ENCODE data around the gene CYREN.

DNA sequence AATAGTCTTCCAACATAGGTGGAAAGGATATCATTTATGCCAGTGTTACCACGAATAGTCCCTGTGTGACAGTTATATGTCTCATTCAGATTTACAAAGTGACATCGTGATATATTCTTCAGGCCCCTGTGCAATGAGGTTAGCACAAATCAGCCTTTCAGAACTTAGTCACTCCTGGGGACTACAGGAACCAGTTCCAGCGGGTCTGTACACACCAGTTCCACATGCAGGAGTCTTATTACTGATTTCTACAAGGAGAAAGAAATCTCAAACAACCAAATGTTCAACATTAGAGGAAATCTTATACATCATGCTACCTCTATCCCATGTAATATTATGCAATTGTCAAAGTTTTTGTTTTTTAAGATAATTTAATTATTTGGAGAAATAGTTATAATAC lies 45.2 kb upstream of the CYREN start:
- TF ChIP-seq, protein P1, sequence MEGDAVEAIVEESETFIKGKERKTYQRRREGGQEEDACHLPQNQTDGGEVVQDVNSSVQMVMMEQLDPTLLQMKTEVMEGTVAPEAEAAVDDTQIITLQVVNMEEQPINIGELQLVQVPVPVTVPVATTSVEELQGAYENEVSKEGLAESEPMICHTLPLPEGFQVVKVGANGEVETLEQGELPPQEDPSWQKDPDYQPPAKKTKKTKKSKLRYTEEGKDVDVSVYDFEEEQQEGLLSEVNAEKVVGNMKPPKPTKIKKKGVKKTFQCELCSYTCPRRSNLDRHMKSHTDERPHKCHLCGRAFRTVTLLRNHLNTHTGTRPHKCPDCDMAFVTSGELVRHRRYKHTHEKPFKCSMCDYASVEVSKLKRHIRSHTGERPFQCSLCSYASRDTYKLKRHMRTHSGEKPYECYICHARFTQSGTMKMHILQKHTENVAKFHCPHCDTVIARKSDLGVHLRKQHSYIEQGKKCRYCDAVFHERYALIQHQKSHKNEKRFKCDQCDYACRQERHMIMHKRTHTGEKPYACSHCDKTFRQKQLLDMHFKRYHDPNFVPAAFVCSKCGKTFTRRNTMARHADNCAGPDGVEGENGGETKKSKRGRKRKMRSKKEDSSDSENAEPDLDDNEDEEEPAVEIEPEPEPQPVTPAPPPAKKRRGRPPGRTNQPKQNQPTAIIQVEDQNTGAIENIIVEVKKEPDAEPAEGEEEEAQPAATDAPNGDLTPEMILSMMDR (optimal IDR thresholded peaks at IDR 0.05 in 1 of 3, IDR thresholded peaks at IDR 0.05 in 1 of 3, conservative IDR thresholded peaks at IDR 0.05 in 1 of 3; ENCODE audit: extremely low read depth in 1 of 3, insufficient read depth in 2 of 3, low read length in 3 of 3): no peak
- no peak for TF ChIP-seq EZH2 (IDR thresholded peaks at IDR 0.05; ENCODE audit: low read length)
